ENCODE results near the gene ZBTB20. TPM values are rescaled to one million over a fixed set of nuclear protein-coding genes. Genes with fewer than 3 reads are reported as not detected.
A peak's percentile ranks its signal among the peaks of the same experiment; 100 is the strongest.

Gene ZBTB20
- total RNA-seq, 1 donor from 2014 or later = 15.5 TPM

- DNase-seq (ENCODE audit: low spot score) = no peak
- Mint-ChIP-seq H3K4me3 (ENCODE audit: unreplicated experiment) (no peak overlapping the region), H3K36me3 (ENCODE audit: low read depth) (peaks cover 2% of the 10 kb centered on the region), H3K27ac (ENCODE audit: unreplicated experiment) (peak overlapping the region; percentile 19), H3K9me3 (ENCODE audit: low read depth) (no peaks in the 10 kb centered on the region), H3K4me1 (ENCODE audit: low read depth) (peaks cover 34% of the 10 kb centered on the region), H3K27me3 (ENCODE audit: low read depth) (no peaks in the 10 kb centered on the region)
- TF ChIP-seq, protein P1, sequence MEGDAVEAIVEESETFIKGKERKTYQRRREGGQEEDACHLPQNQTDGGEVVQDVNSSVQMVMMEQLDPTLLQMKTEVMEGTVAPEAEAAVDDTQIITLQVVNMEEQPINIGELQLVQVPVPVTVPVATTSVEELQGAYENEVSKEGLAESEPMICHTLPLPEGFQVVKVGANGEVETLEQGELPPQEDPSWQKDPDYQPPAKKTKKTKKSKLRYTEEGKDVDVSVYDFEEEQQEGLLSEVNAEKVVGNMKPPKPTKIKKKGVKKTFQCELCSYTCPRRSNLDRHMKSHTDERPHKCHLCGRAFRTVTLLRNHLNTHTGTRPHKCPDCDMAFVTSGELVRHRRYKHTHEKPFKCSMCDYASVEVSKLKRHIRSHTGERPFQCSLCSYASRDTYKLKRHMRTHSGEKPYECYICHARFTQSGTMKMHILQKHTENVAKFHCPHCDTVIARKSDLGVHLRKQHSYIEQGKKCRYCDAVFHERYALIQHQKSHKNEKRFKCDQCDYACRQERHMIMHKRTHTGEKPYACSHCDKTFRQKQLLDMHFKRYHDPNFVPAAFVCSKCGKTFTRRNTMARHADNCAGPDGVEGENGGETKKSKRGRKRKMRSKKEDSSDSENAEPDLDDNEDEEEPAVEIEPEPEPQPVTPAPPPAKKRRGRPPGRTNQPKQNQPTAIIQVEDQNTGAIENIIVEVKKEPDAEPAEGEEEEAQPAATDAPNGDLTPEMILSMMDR (IDR thresholded peaks at IDR 0.05) = no peak
Measured at GRCh38 chr3:114606336-114606735, 540.8 kb downstream of the ZBTB20 start.

DNA sequence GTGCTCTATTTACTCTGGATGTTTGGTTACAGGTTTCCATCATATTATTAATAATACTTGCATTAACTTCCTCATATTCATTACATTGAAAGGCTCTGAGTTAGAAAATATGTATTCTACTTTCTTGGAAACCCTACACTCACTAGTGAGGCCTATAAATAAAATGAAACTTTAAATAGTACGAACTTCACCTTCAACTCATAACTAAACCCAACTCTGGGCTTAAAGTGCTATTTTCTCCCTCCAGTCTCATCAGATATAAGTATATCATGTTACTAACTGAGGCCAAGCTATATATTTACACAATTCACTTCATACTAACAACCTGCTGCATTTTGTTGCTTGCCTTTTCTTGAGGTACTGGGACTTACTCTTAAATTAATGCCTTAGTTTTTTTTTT, 546.5 kb downstream of the ZBTB20 start:
- peaks cover 2% of the 10 kb centered on the region for H3K36me3 Mint-ChIP-seq (ENCODE audit: low read depth)
- H3K4me1 Mint-ChIP-seq (ENCODE audit: low read depth) = peaks cover 25% of the 10 kb centered on the region
- TF ChIP-seq, protein P1 (IDR thresholded peaks at IDR 0.05) = no peak
- no peaks in the 10 kb centered on the region for H3K9me3 Mint-ChIP-seq (ENCODE audit: low read depth)
- no peak for DNase-seq (ENCODE audit: low spot score)
- H3K27me3 Mint-ChIP-seq (ENCODE audit: low read depth) = no peaks in the 10 kb centered on the region
- no peak overlapping the region for H3K4me3 Mint-ChIP-seq (ENCODE audit: unreplicated experiment)
- H3K27ac Mint-ChIP-seq (ENCODE audit: unreplicated experiment) = peak overlapping the region; percentile 50

- peaks cover 3% of the 10 kb centered on the region for H3K36me3 Mint-ChIP-seq (ENCODE audit: low read depth)
- H3K27me3 Mint-ChIP-seq (ENCODE audit: low read depth) = no peaks in the 10 kb centered on the region
- no peak overlapping the region for H3K27ac Mint-ChIP-seq (ENCODE audit: unreplicated experiment)
- no peak overlapping the region for H3K4me3 Mint-ChIP-seq (ENCODE audit: unreplicated experiment)
- TF ChIP-seq, protein P1 (IDR thresholded peaks at IDR 0.05) = no peak
- DNase-seq (ENCODE audit: low spot score) = no peak
- peaks cover 25% of the 10 kb centered on the region for H3K4me1 Mint-ChIP-seq (ENCODE audit: low read depth)
- no peaks in the 10 kb centered on the region for H3K9me3 Mint-ChIP-seq (ENCODE audit: low read depth)
Measured at GRCh38 chr3:114597871-114598270, 549.2 kb downstream of the ZBTB20 start.

GRCh38 chr3:114597012-114597411, 550.1 kb downstream of the ZBTB20 start:
- TF ChIP-seq, protein P1 (IDR thresholded peaks at IDR 0.05) = peak; percentile 52
- H3K27me3 Mint-ChIP-seq (ENCODE audit: low read depth) = no peaks in the 10 kb centered on the region

GRCh38 chr3:114596147-114596546, 550.9 kb downstream of the ZBTB20 start:
- H3K4me3 Mint-ChIP-seq (ENCODE audit: unreplicated experiment) = no peak overlapping the region
- peaks cover 1% of the 10 kb centered on the region for H3K36me3 Mint-ChIP-seq (ENCODE audit: low read depth)
- no peaks in the 10 kb centered on the region for H3K27me3 Mint-ChIP-seq (ENCODE audit: low read depth)
- H3K27ac Mint-ChIP-seq (ENCODE audit: unreplicated experiment) = no peak overlapping the region
- no peaks in the 10 kb centered on the region for H3K9me3 Mint-ChIP-seq (ENCODE audit: low read depth)
- DNase-seq (ENCODE audit: low spot score) = no peak
- peaks cover 24% of the 10 kb centered on the region for H3K4me1 Mint-ChIP-seq (ENCODE audit: low read depth)
- TF ChIP-seq, protein P1 (IDR thresholded peaks at IDR 0.05) = no peak

More at GRCh38 chr3:114597012-114597411, 550.1 kb downstream of the ZBTB20 start:
- no peaks in the 10 kb centered on the region for H3K9me3 Mint-ChIP-seq (ENCODE audit: low read depth)
- peaks cover 25% of the 10 kb centered on the region for H3K4me1 Mint-ChIP-seq (ENCODE audit: low read depth)
- H3K36me3 Mint-ChIP-seq (ENCODE audit: low read depth) = peaks cover 1% of the 10 kb centered on the region
- no peak overlapping the region for H3K4me3 Mint-ChIP-seq (ENCODE audit: unreplicated experiment)
- no peak overlapping the region for H3K27ac Mint-ChIP-seq (ENCODE audit: unreplicated experiment)
- DNase-seq (ENCODE audit: low spot score) = no peak
